Activated CD4-positive, alpha-beta T cell treated with anti-CD3 and anti-CD28 coated beads for 1 hour (primary cell): Measurements from ENCODE around the gene FCRL6.

Source experiments
- DNase-seq: peaks from one replicate; pipeline ENCODE4 v3.0.0-alpha.2; 2020

Gene FCRL6

DNA sequence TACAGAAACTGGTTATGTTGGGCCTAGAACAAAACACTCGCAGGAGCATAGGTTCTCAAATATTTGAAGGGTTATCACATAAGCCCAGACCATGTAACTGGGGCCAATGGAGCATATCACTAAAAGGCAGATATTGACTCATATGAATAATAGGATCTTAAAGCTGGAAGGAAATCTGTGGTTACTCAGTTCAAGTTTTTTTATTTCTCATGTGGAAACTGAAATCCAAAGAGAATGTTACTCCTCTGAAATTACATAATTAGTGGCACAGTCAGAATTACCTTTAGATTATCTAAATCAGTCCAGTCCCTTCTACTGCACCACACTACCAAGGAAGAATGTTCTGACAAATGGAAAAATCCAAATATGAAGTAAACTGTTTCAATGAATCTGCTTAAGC is 36.6 kb downstream of the FCRL6 start:
- DNase-seq = no peak

DNA sequence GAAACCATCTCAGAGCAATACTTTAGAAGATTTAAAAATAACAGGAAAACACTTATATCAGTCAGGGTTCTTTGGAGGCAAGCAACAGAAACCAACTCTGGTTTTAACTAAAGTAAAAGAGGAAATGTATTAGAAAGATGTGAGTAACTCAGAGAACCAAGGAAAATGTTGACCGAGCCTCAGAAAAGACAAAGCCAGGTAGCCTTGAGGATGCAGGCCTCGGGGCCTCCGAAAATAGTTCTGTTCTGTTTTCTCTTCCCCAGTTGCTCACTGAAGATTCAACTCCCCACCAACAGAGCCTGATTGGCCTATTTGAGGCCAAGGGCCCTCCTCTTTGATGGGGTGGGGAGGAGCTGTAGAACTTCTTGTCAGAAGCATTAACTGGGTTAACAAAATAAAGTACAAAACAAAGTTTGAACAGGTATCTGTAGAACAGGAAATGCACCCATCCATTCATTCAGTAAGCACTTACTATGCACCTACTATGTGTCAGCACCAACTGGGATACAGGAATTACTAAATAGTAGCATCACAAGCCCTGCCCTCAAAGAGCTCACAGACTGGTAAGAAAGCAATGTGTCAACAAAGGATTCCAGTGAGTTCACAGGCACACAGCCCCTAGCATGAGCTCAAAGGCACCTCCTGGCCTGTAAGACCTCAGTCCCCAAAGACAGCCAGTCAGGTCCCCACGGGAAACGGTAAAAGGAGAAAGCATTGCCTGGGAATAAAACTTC is 37.1 kb downstream of the FCRL6 start:
- no peak for DNase-seq

DNA sequence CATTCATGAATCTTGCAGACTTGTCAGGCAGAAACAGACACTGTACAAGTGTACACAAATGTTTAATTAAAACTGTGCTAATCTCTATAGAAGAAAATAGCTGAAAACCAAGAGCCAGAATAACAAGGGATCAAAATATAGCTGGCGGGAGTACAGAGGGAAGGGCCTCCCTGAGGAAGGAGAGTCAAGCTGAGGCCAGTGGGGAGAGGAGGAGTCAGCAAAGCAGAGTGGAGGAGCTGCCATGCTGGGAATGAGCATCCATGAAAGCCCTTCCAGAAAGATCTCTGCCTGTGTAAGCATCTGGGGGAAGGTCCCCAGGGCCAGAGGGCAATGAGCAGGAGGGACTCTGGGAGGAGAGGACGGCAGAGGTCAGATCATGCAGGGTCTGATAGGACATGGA is 39.6 kb downstream of the FCRL6 start:
- no peak for DNase-seq

DNA sequence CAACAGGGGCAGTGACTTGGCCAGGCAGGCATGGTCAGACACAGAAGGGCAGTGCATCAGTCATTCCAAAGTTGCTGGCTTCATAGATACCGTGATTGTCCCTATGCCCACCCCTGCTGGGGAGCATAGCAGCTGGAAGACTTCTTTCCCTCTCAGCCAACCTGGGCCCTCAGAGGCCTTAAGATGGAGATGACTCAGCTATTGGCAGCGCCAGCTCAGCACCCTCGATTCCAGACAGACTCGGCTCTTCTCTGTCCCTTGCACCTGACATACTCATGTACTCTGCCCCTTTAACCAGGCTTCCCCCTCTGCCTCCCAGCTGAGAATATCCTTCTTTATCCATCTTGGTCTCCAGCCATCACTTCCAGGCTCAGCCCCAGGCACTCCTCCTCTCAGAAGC is 41.3 kb downstream of the FCRL6 start:
- DNase-seq = no peak

DNA sequence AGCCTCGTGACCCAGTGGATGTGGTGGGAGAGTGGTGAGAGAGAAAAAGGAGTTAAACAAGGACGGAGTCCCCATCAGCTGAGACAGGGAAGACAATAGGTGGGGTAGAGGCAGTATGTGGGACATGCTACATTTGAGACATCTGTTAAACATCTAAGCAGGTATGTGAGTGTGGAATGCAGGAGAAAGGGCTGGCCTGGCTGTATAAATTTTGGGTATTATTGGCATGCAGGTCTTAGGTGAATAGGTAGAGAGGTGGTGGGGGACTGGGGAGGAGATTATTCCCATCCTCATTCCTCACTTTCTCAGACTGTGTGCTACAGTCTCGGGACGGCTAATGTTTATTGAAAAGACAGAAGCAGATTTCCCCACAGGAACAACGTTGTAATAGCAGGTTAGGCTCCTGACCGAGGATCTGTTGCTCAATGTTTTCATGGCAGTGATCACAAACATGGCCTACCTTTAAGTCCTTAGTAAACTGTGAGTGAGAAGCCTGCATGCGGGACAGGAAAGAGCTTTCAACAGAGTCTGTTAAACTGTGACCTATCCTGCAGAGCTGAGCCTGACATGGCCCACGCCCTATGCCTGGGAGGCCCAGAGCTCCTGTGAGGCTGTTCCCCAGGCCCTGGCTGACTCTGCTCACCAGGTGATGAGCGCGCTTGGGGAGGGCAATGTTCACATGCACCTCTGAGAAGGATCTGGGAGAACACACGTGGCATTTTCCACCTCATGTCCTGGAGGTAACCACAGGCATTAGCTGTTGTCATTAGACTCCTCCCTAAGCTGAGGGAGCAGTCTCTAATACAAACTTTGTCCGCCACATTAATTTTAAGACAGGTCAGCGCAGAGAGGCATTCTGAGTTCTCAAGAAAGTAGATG is 43.8 kb downstream of the FCRL6 start:
- DNase-seq = no peak

DNA sequence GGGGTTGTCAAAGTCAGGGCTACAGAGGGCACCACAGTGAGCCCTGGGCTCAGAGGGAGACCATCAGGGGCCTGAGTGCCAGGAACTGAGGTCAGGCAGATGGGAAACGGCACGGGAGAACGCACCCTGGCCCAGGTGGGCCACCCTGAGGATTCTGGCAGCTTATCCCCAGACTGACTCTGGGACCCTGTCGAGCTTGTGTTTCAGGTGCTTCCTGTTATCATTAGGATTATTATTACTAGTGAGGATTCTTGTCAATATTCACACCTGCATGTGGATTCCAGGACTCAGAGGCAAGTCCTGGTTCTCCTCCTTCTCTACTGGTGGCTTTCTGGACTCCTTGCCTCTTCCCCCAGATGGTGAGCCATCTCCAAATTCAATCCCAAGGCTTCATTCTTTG is 45.1 kb downstream of the FCRL6 start:
- no peak for DNase-seq

DNA sequence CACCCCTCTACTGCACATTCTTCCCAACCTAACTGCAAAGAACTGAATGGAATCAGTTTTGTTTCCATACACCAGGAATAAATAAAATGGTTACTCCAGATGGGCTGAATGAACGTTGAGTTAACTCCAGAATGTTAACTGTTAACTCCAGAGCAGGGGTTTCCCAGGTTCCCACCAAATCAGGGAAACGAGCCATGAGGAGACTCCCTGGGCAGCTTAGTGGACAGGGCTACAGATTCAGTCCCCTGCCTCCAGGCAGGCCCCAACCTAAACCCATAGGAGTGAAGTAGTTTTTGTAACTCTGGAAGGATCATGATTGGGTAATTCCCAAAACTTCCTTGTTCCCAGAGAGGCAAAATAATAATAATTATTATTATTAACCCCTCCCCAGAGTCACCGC is 46.2 kb downstream of the FCRL6 start:
- no peak for DNase-seq

DNA sequence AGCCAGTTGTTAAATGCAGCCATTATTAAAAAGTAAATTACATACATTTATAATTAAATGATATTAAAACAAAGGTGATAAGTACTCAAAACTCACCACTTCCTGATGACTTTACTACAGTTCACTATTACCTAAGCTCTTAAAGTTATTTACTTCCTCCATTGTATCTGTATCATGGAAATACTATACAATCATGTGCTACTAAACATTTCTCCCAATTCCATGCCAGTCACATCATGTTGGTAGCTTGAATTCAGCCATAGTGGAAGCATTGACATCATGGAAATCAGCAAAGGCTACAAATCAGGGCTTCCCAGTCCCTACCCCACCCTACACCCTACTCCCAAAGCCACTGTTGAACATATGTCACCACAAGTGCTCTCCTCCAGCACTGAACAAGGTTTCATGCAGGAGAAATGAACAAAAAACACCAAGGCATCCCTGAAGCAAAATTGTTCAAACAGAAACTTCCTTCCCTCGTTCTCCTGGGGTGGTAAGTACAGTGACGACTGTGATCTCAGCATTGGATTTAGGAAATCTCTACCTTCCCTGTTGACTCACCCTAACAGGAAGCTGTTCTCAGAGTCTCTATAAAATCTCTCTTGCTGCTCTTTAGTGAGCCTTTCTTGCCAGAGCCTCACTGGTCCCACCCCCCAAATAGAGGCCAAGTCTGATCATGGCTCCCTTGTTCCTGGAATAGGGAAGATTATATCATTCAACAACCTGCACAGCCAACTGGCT is 47.6 kb downstream of the FCRL6 start:
- no peak for DNase-seq

DNA sequence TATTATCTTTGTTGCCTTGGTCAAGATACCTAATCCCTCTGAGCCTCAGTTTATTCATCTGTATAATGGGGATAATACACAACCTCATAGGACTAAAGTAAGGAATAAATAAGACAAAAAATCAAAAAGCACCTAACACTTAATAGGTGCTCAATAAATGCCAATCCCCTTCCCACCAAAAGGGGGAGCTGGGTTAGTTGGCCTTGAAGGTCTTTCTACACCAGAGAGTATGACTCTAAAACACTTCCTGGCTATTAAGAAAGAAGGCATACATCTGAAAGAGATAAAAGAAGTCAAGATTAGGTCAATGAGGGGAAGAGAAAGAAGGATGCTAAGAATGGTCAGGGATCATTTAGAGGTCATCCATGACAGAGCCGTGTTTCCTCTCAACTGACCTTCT is 49.2 kb downstream of the FCRL6 start:
- no peak for DNase-seq

DNA sequence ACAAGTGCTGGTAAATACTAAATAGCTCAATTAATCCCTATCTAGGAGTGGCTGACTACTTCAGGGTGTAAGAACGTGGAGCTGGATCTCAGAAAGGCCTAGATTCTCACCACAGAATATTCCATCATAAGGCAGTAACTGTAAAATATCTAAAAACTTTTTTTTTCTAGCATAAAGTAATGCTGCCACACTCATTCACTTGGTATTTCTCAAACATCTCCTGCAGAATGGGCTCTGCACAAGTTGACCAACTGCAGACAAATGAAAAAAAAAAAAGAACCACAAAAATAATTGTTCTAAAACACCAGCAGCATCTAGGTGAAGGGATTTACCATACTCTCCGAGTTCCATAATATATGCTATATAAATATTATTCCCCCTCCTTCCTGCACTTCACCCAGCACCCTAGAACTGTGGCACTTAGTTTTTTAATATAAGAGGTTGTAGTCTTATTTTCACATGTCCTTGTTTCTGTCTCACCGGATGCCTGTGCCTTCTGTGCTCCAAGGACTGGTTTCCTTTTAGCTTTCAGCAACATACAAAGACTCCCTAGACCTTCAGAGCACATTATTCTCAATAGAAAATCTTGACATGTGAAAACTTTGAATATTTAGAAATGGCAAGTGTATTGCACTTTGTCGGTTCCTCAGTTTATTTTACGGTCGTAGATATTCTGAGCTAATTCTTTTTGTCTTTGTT is 51.4 kb downstream of the FCRL6 start:
- DNase-seq = no peak

DNA sequence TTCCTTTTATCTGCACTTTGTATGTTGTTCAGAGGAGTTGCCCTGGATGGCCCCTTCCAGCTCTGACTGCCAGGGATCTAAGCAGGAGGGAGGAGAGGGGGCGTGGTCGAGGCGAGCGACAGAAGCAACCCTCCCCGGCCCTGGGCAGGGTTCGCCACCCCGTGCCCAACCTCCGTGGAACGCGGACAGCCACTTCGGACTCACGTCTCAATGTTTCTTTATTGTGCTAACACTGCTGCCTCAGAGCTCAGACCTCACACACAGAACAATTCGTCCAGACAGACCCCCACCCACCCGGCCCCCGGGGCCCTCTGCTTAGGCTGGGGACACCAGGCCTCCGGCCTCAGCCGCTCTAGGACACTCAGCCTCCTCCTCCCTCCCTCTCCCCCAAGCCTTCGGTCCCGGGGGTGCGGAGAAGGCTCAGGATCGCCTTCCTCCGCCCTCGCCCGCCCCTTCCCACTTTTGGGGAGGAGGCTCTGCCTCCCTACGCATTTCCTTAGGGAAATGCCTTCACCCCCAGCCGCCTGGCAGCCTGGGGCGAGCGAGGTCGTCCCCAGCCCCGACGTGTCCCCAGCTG is 52.0 kb downstream of the FCRL6 start:
- no peak for DNase-seq

DNA sequence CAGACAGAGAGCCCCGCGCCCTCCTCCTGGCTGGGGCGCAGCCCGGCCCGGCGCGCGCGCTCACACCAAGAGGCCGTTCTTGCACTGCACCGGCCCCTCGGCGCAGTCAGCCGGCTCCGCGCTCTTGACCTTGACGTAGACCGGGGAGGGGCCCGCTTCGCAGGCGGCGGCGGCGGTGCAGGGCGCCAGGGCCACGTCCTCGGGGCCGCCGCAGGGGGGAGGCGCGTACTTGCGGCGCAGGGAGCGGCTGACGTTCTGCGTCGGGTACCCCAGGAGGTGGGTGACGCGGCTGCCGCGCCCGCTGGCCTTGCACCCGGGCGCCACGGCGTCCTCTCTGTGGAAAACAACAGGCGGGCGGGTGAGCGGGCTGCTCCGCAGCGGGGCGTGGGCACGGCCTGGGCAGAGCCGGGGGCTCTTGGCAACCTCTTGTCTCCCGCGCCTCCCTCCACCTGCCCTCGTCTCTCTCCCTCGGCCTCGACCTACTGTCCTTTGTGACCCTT is 52.6 kb downstream of the FCRL6 start:
- DNase-seq = peak; percentile 58

DNA sequence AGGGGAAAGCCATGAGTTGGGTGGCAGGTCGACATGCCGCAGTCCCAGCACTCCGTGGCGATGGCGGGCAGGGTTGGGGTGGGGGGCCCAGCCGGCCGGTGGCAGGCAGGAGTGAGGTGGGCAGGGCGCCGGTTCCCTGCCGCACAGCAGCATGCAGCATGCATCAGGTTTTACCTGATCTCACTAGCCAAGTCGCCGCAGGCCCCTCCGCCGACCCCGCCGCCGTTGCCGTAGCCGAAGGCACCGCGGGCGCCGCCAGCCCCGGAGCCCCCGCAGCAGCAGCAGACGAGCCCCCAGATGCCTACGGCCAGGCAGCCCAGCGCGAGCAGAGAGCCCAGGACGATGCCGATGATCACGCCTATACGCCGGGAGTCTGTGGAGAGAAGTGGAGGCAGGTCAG is 53.5 kb downstream of the FCRL6 start:
- DNase-seq = no peak

DNA sequence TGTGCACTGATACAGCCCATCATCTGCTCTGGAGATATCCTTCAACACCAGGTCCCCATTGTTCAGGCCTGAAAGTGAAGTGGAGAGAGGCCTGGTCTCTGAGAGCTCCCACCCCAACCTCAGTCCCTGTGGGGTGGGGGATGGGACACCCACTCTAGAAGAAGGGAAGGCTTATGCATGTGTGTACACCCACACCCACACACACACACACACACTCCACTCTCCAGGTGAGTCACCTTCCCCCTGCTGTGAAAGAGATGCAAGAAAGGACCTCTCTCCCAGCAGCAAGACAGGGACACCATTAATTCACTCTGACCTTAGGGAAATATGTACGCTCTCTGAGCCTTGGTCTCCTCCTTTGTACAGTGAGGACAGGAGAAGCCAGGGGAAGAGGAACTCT is 54.4 kb downstream of the FCRL6 start:
- DNase-seq = no peak

DNA sequence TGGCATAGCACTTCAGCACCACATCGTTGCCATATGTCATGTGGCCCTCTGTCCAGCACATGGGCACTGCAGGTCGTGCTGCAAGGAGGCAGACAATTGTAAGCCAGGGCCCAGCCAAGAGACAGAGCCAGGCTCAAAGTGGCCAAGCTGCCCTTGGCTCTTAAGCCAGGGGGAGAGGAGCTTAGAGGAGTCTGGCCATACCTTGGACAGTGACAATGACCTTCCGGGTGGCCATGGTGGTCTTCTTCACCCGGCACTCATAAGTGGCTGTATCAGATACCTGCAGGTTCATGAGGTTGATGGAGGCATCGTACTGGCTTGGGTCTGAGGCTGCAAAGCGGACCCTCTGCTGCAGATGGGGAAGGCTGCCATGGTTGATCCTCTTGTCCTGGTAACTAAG is 55.7 kb downstream of the FCRL6 start:
- no peak for DNase-seq

DNA sequence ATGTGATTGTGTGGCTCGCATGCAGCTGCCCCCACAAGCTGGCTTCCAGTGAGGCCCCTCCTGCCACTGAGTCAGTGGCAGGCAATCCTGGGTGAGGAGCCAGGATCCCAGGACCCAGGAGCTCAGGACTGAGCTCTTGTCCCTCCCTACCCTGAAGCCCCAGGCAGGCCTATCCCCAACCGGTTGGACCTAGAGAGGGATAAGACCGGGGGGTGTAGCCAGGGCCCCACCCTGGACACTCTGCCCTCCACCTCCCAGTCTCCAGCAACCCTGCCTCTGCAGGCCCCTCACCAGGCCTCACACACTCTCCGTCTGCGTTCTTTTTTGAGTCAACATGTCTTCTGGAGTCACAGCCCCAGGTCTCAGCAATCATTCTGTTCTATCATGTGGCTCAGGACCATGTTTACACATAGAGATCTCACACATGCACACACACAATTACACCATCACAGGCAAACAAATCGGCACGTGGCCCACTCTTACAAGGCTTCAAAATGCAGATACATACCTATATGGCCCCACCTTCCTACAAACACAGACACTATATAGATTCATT is 57.7 kb downstream of the FCRL6 start:
- DNase-seq = no peak

DNA sequence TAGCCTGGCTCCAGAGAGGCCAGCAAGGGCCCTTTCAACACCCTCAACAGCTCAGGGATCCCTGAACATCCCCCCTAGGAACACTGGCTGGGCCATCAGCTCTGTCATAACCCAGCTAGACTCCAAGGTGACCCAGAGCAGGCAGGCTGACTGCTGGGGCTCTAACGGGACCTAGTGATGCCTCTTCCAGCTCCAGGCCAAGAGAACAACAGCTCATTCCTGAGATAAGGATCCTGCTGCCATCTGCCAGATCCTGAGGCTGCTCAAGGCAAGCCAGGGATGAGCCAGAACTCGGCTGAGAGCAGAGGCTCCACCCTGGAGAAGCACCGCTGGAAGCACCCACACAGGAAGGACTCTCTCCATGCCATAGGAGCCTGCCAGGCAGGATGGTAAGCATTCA is 58.3 kb downstream of the FCRL6 start:
- DNase-seq = no peak

DNA sequence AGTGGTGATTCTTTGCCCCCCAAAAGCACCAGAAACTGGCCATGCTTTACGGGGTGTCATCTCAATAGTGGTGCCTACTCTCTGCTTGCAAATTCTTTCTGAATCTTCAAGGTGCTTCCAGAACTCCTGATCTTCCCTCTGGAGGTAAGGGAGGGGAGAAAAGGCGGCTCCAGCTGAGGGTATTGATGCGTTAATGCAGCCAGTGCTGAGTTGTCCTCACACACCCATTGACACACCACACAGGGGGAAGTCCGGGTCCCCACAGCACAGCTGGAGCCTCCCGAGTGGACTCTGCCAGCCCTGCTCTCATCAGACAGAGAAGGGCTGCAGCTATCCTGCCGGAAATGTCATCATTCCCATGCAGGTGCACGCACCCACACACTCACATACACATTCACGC is 59.1 kb downstream of the FCRL6 start:
- no peak for DNase-seq

DNA sequence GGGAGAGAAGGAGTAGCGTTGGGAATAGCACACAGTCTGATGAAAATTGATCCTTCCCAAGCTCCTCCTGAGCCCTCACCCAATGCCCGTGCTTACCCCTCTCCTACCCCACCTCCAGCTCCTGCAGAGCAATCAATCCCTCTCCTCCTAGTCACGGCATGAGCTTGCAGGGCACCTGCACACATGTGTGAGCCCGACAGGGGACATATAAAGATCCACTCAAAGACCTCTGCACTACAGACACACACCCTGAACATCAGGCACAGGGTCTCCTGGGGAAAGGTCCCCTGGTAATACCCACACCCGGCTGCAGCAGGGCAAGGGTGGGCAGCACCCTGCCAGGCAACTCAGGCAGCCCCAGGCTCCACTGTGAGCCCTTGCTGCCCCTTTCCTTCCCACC is 59.9 kb downstream of the FCRL6 start:
- no peak for DNase-seq

DNA sequence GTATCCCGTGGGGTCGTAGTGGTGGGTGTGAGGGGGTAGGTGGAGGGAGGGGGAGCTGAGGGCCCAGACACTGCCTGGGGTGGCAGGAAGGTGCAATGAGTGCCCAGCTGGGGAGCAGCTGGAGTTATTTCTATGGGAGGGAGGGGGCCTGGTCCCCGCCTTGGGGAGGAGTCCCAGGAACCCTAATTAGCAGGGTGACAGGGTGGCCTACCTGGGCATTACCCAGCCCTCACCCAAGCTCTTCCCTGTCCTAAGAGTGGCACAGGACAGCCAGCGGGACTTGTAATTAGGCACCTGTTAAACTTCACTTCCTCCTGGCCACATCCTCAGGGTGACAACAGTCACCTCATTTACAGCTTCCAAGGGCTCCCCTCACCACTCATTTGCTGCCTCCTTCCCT is 60.4 kb downstream of the FCRL6 start, which contains the start of gene VSIG8:
Gene VSIG8 (minus strand): TSS at position 101 of the 400 bp plus-strand sequence. CDS start 136 bp downstream, outside the sequence.
- DNase-seq = no peak

DNA sequence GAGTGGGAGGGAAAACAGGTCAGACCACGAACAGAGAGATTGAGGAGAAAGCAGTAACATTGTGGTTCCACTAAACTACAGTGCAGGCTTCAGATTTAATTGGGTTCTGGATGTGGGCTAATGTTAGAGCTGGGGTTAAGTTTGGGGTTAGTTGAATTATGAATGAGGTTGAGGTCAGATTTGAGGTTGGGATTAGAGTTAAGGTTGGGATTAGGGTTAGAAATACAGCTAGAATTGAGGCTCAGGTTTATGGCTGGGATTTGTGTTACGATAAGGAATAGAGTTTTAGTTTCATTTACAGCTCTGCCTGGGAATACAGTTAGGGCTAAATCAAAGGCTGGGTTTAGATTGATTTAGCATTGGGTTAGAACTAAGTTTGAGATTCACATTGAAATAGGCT is 62.1 kb downstream of the FCRL6 start:
- no peak for DNase-seq
